Liver (tissue), 3 donors: ENCODE measurements around the gene ISCU.

Experiments used
- CTCF ChIP-seq: fragments of 150-350 bp; IDR thresholded peaks from 2 replicates; pipeline ENCODE4 v1.5.1; 2017; ENCODE audit warnings: improper control_type of control experiment, low read depth, low read length; ENCODE audit not compliant: missing input control
- EGR1 ChIP-seq, 2 donors: IDR thresholded peaks; 2 replicates each; pipeline ENCODE4 v1.6.1; 2016 to 2018; ENCODE audit warnings: antibody characterized with exemption in 2 of 2, low read depth in 2 of 2
- GABPA ChIP-seq, 2 donors: IDR thresholded peaks in 1 of 2; conservative IDR thresholded peaks in 1 of 2; 2 replicates each; pipeline ENCODE4 v1.6.1; 2016; ENCODE audit warnings: antibody characterized with exemption in 2 of 2, mild to moderate bottlenecking in 1 of 2, moderate library complexity in 1 of 2
- JUND ChIP-seq, 2 donors: IDR thresholded peaks; 2 replicates each; pipeline ENCODE4 v1.6.1; 2016; ENCODE audit warnings: antibody characterized with exemption in 2 of 2
- SP1 ChIP-seq: IDR thresholded peaks from 2 replicates; pipeline ENCODE4 v1.6.1; 2018; ENCODE audit warnings: antibody characterized with exemption, mild to moderate bottlenecking
- TF ChIP-seq, protein P1 (sequence below): IDR thresholded peaks from 2 replicates; pipeline ENCODE4 v1.6.1; 2016; ENCODE audit warnings: antibody characterized with exemption, mild to moderate bottlenecking
- TF ChIP-seq, protein P2 (sequence below): IDR thresholded peaks from 2 replicates; pipeline ENCODE4 v1.6.1; 2016; ENCODE audit warnings: antibody characterized with exemption
- TF ChIP-seq, protein P3 (sequence below): IDR thresholded peaks from 2 replicates; pipeline ENCODE4 v1.6.1; 2016; ENCODE audit warnings: antibody characterized with exemption
- donor health status: healthy.
- donor health status: healthy.

GRCh38 chr12:108572166-108572790 lies 9.9 kb downstream of the ISCU start:
- TF ChIP-seq SP1 (no peak), EGR1 (IDR thresholded peaks at IDR 0.05; ENCODE audit: low read depth in 2 of 2) (no peak), CTCF (no peak), JUND (IDR thresholded peaks at IDR 0.05) (no peak), GABPA (IDR thresholded peaks at IDR 0.05 in 1 of 2, conservative IDR thresholded peaks at IDR 0.05 in 1 of 2) (no peak)
- TF ChIP-seq, protein P1, sequence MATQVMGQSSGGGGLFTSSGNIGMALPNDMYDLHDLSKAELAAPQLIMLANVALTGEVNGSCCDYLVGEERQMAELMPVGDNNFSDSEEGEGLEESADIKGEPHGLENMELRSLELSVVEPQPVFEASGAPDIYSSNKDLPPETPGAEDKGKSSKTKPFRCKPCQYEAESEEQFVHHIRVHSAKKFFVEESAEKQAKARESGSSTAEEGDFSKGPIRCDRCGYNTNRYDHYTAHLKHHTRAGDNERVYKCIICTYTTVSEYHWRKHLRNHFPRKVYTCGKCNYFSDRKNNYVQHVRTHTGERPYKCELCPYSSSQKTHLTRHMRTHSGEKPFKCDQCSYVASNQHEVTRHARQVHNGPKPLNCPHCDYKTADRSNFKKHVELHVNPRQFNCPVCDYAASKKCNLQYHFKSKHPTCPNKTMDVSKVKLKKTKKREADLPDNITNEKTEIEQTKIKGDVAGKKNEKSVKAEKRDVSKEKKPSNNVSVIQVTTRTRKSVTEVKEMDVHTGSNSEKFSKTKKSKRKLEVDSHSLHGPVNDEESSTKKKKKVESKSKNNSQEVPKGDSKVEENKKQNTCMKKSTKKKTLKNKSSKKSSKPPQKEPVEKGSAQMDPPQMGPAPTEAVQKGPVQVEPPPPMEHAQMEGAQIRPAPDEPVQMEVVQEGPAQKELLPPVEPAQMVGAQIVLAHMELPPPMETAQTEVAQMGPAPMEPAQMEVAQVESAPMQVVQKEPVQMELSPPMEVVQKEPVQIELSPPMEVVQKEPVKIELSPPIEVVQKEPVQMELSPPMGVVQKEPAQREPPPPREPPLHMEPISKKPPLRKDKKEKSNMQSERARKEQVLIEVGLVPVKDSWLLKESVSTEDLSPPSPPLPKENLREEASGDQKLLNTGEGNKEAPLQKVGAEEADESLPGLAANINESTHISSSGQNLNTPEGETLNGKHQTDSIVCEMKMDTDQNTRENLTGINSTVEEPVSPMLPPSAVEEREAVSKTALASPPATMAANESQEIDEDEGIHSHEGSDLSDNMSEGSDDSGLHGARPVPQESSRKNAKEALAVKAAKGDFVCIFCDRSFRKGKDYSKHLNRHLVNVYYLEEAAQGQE: no peak
- TF ChIP-seq, protein P2, sequence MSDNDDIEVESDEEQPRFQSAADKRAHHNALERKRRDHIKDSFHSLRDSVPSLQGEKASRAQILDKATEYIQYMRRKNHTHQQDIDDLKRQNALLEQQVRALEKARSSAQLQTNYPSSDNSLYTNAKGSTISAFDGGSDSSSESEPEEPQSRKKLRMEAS: no peak
- TF ChIP-seq, protein P3, sequence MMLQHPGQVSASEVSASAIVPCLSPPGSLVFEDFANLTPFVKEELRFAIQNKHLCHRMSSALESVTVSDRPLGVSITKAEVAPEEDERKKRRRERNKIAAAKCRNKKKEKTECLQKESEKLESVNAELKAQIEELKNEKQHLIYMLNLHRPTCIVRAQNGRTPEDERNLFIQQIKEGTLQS: no peak
